H1 (cell line): ENCODE data around the gene SLX4IP. TPM values are rescaled to one million over a fixed set of nuclear protein-coding genes. Genes with fewer than 3 reads are reported as not detected.

ENCODE experiments used
- CTCF ChIA-PET: fragments of 300-600 bp; sonication (Branson Sonifier 250); formaldehyde crosslinking; loops from one replicate; lab custom pipeline; 2021; ENCODE audit not compliant: partially characterized antibody; lab: Charles Lee
- POLR2A ChIA-PET: fragments of 300-600 bp; sonication (Branson Sonifier 250); formaldehyde crosslinking; loops from one replicate; lab custom pipeline; 2021; ENCODE audit warnings: inconsistent platforms; ENCODE audit not compliant: partially characterized antibody; lab: Charles Lee
- DNase-seq, 2 experiments: peaks; one replicate each; pipeline versions ENCODE4 v3.0.0 to v3.0.0-alpha.2; 2010 to 2022; ENCODE audit warnings: low spot score in 2 of 2, low read depth in 1 of 2, mixed read lengths in 1 of 2
- FAIRE-seq: peaks from 2 replicates; lab custom pipeline; 2011; peaks lifted over from hg19 to GRCh38; lab: Jason Lieb, UNC
- H2AFZ ChIP-seq: 2 replicates; pipeline ENCODE4 v1.8.1; 2012; ENCODE audit warnings: low read length, inconsistent platforms
- H2AK5ac ChIP-seq: 2 replicates; pipeline ENCODE4 v1.6.1; 2013; ENCODE audit warnings: low read depth, low read length
- H2BK120ac ChIP-seq: replicated peaks from 2 replicates; pipeline ENCODE3; 2013; ENCODE audit warnings: low read depth, low read length, inconsistent platforms
- H2BK12ac ChIP-seq: 2 replicates; pipeline ENCODE4 v1.6.1; 2013; ENCODE audit warnings: low read depth, low read length
- H2BK15ac ChIP-seq: 2 replicates; pipeline ENCODE4 v1.6.1; 2013; ENCODE audit warnings: low read length
- H2BK20ac ChIP-seq: 2 replicates; pipeline ENCODE4 v1.6.1; 2013; ENCODE audit warnings: low read length
- H2BK5ac ChIP-seq: 2 replicates; pipeline ENCODE4 v1.6.1; 2013; ENCODE audit warnings: low read depth, low read length
- H3K14ac ChIP-seq: 2 replicates; pipeline ENCODE4 v1.6.1; 2013; ENCODE audit warnings: inconsistent platforms; ENCODE audit not compliant: insufficient read length
- H3K18ac ChIP-seq: 2 replicates; pipeline ENCODE4 v1.6.1; 2013; ENCODE audit warnings: low read length; ENCODE audit errors: extremely low read depth
- H3K23ac ChIP-seq: 2 replicates; pipeline ENCODE4 v1.6.1; 2013; ENCODE audit warnings: inconsistent platforms; ENCODE audit not compliant: insufficient read length
- H3K23me2 ChIP-seq: 2 replicates; pipeline ENCODE4 v1.6.1; 2013; ENCODE audit warnings: low read depth, low read length
- H3K27ac ChIP-seq: 2 replicates; pipeline ENCODE4 v1.6.1; 2011; ENCODE audit warnings: low read depth, low read length, inconsistent platforms
- H3K27me3 ChIP-seq, 4 experiments: replicated peaks in 1 of 4; 1 replicate in 1 of 4; 2 replicates in 3 of 4; pipeline versions ENCODE4 v1.6.1 to v1.8.1; 2011 to 2013; ENCODE audit warnings: low read length in 3 of 4, mild to moderate bottlenecking in 3 of 4, inconsistent platforms in 2 of 4, mixed read lengths in 2 of 4, moderate library complexity in 1 of 4; ENCODE audit not compliant: control insufficient read depth in 3 of 4, insufficient read depth in 3 of 4; ENCODE audit errors: extremely low read depth in 1 of 4
- H3K36me3 ChIP-seq, 4 experiments: 2 replicates each; pipeline versions ENCODE4 v1.6.1 to v1.8.1; 2011 to 2013; ENCODE audit warnings: mild to moderate bottlenecking in 4 of 4, low read length in 3 of 4, moderate library complexity in 2 of 4, control low read depth in 1 of 4, inconsistent platforms in 1 of 4; ENCODE audit not compliant: insufficient read depth in 4 of 4, control insufficient read depth in 2 of 4
- H3K4ac ChIP-seq: replicated peaks from 2 replicates; pipeline ENCODE3; 2013; ENCODE audit warnings: low read length, low read depth, mixed read lengths, inconsistent platforms; ENCODE audit not compliant: insufficient read length
- H3K4me1 ChIP-seq, 4 experiments: replicated peaks in 1 of 4; 1 replicate in 1 of 4; 2 replicates in 3 of 4; pipeline versions ENCODE4 v1.6.1 to v1.8.1; 2011 to 2013; ENCODE audit warnings: low read length in 3 of 4, inconsistent platforms in 2 of 4, mixed read lengths in 1 of 4; ENCODE audit not compliant: insufficient read depth in 4 of 4, control insufficient read depth in 3 of 4
- H3K4me2 ChIP-seq, 2 experiments: 2 replicates each; pipeline versions ENCODE4 v1.6.1 to v1.8.1; 2011 to 2013; ENCODE audit warnings: low read depth in 2 of 2, low read length in 2 of 2, control low read depth in 1 of 2, inconsistent platforms in 1 of 2, mild to moderate bottlenecking in 1 of 2; ENCODE audit not compliant: insufficient read depth in 1 of 2
- H3K4me3 ChIP-seq, 4 experiments: fragments of 200-600, 300-600 bp in 1 of 4; sonication (generic), shearing (Covaris generic), sonication (Bioruptor Twin) in 1 of 4; 2 replicates each; pipeline versions ENCODE4 v1.5.1 to v1.8.1; 2011 to 2016; ENCODE audit warnings: low read length in 4 of 4, low read depth in 3 of 4, control low read depth in 2 of 4, inconsistent platforms in 2 of 4, mild to moderate bottlenecking in 2 of 4, mixed read lengths in 1 of 4, moderate library complexity in 1 of 4; ENCODE audit not compliant: insufficient read depth in 2 of 4; ENCODE audit errors: extremely low read depth in 1 of 4
- H3K56ac ChIP-seq: replicated peaks from 2 replicates; pipeline ENCODE3; 2013; ENCODE audit warnings: low read depth, mild to moderate bottlenecking, mixed read lengths, low read length, inconsistent platforms; ENCODE audit not compliant: insufficient read length
- H3K79me1 ChIP-seq: 2 replicates; pipeline ENCODE4 v1.6.1; 2013; ENCODE audit warnings: low read depth, low read length, control low read depth
- H3K79me2 ChIP-seq, 2 experiments: 2 replicates each; pipeline versions ENCODE4 v1.6.1 to v1.8.1; 2012 to 2013; ENCODE audit warnings: low read length in 2 of 2, mild to moderate bottlenecking in 2 of 2, inconsistent platforms in 1 of 2; ENCODE audit not compliant: insufficient read depth in 2 of 2, control insufficient read depth in 1 of 2
- H3K9ac ChIP-seq, 4 experiments: replicated peaks in 1 of 4; 1 replicate in 1 of 4; 2 replicates in 3 of 4; pipeline versions ENCODE4 v1.6.1 to v1.8.1; 2011 to 2013; ENCODE audit warnings: low read depth in 3 of 4, low read length in 3 of 4, control low read depth in 2 of 4, mild to moderate bottlenecking in 2 of 4, moderate library complexity in 2 of 4, inconsistent platforms in 1 of 4; ENCODE audit errors: extremely low read depth in 1 of 4
- H3K9me3 ChIP-seq, 2 experiments: 2 replicates each; pipeline versions ENCODE4 v1.6.1 to v1.8.1; 2012 to 2013; ENCODE audit warnings: mild to moderate bottlenecking in 2 of 2, moderate library complexity in 2 of 2, control low read depth in 1 of 2, inconsistent platforms in 1 of 2, low read depth in 1 of 2, low read length in 1 of 2, mixed read lengths in 1 of 2; ENCODE audit not compliant: insufficient read depth in 2 of 2
- H4K20me1 ChIP-seq, 2 experiments: replicated peaks in 1 of 2; 2 replicates each; pipeline versions ENCODE3 to v1.8.1; 2011 to 2013; ENCODE audit warnings: inconsistent platforms in 2 of 2, low read length in 2 of 2, mild to moderate bottlenecking in 1 of 2; ENCODE audit not compliant: insufficient read depth in 2 of 2, control insufficient read depth in 1 of 2
- H4K5ac ChIP-seq: 2 replicates; pipeline ENCODE4 v1.6.1; 2013; ENCODE audit warnings: low read length, low read depth, mixed read lengths, inconsistent platforms; ENCODE audit not compliant: insufficient read length
- H4K8ac ChIP-seq: 2 replicates; pipeline ENCODE4 v1.8.0; 2013; ENCODE audit warnings: mild to moderate bottlenecking, moderate library complexity, low read length, inconsistent platforms; ENCODE audit not compliant: insufficient read depth; ENCODE audit errors: extremely low read depth
- H4K91ac ChIP-seq: replicated peaks from 2 replicates; pipeline ENCODE3; 2013; ENCODE audit warnings: low read length, mixed read lengths, inconsistent platforms; ENCODE audit not compliant: insufficient read length
- BCL11A ChIP-seq, 2 experiments: IDR thresholded peaks; one replicate each; pipeline ENCODE4 v1.6.1; 2011; ENCODE audit warnings: low read depth in 2 of 2, low read length in 2 of 2, mild to moderate bottlenecking in 2 of 2
- CHD1 ChIP-seq: IDR thresholded peaks from 2 replicates; pipeline ENCODE4 v1.6.1; 2012; ENCODE audit warnings: low read depth, low read length, improper control_type of control experiment
- CHD2 ChIP-seq: IDR thresholded peaks from 2 replicates; pipeline ENCODE4 v1.6.1; 2012; ENCODE audit warnings: low read length, improper control_type of control experiment
- KDM1A ChIP-seq: fragments of 200-600, 300-600 bp; sonication (generic); IDR thresholded peaks from 2 replicates; pipeline ENCODE4 v1.7.1; 2016; ENCODE audit warnings: mild to moderate bottlenecking, low read length, borderline replicate concordance
- NANOG ChIP-seq: IDR thresholded peaks from 2 replicates; pipeline ENCODE4 v1.6.1; 2011; ENCODE audit warnings: low read length, low read depth, mild to moderate bottlenecking, inconsistent platforms; ENCODE audit not compliant: insufficient read depth, poor library complexity, severe bottlenecking
- POLR2A ChIP-seq, 2 experiments: IDR thresholded peaks; 1 replicate in 1 of 2; 2 replicates in 1 of 2; pipeline ENCODE4 v1.6.1; 2011; ENCODE audit warnings: low read depth in 2 of 2, low read length in 2 of 2, mild to moderate bottlenecking in 2 of 2; ENCODE audit errors: control extremely low read depth in 1 of 2
- SRF ChIP-seq: IDR thresholded peaks from 2 replicates; pipeline ENCODE4 v1.6.1; 2011; ENCODE audit warnings: mild to moderate bottlenecking, low read depth, low read length, moderate library complexity
- WGBS, 2 experiments: shearing (Covaris generic) in 1 of 2; methylation state at CpG; one replicate each; pipeline versions ENCODE4 v1.1.6 to v1.1.7; 2013 to 2015; ENCODE audit warnings: low lambda C conversion rate in 2 of 2, mixed read lengths in 2 of 2, inconsistent platforms in 1 of 2, low coverage in 1 of 2, missing lambda C conversion rate in 1 of 2; ENCODE audit not compliant: insufficient replicate concordance in 2 of 2, insufficient coverage in 1 of 2, insufficient read length in 1 of 2; ENCODE audit errors: extremely low coverage in 1 of 2, missing lambda C conversion rate in 1 of 2; 5-methylcytosine and 5-hydroxymethylcytosine counted together
- polyA plus RNA-seq, 7 experiments: library from polyadenylated mRNA; depleted of rRNA in 3 of 7; stranded (reverse) in 5 of 7; unstranded in 2 of 7; fragments of >200 nt in 5 of 7; fragments of 200-250 nt in 2 of 7; gene quantifications; 1 replicate in 5 of 7; 2 replicates in 1 of 7; 4 replicates in 1 of 7; pipeline versions ENCODE4 v1.2.1 to v1.2.3, GENCODE V29; 2011 to 2013; ENCODE audit warnings: missing spikeins in 2 of 7, mixed read lengths in 2 of 7
- total RNA-seq: library from RNA; stranded (reverse); fragmentation: NEBNext Ultra II Directional; extraction: Animal tissue kit (Norgen Biotek cat#: 25700); gene quantifications from 2 replicates; pipeline ENCODE4 v1.2.1, GENCODE V29; 2021

SLX4IP gene
- total and polyA plus RNA-seq, 2 of the 8 experiments (the other 6 are each of a cell fraction or from before 2014, with no cell fraction given), result 2.4 to 8.7 TPM

DNA sequence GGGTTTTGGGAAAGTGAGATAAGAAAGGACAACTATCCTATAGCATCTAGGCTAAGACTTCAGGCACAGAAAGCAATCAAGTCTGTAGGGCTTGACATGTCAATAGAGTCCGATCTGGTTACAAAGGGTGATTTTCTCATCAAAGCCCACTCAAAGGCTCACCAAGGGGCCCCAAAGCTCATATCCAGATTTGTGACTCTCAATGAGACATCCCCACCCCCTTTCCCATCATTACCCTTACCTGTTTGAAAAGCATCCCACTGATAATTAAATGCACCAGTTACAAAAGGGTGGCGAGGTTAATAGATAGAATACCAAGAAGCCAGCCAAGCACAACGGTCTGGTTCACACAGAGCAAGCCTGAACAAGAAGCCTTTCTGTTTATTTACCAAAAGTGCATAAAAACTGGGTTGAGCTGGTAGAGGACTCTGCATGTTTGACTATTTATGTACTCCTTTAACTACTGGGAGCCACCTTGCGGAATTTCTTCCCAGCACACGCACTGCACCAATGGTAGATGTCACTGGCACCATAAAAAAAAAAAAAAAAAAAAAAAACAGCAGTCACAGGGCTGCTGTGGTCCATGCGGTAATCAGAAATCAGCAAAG is 232.6 kb downstream of the SLX4IP start:
- DNase-seq (no peak), FAIRE-seq (no peak)
- H2BK20ac ChIP-seq, result no peak overlapping the region
- no peak overlapping the region for H3K27ac ChIP-seq
- 96% methylated on average over 6 of the region's 6 CpGs; no CpG with 5 or more reads in 1 of the 2 experiments for WGBS, 2 experiments
- H2BK120ac ChIP-seq, result no peak overlapping the region
- no peaks in the 10 kb centered on the region; a peak in 1 of 4 replicates for H3K9me3 ChIP-seq
- no peak overlapping the region for H3K23ac ChIP-seq
- H3K4ac ChIP-seq, result no peak overlapping the region
- H2BK12ac ChIP-seq, result no peak overlapping the region
- H3K4me1 ChIP-seq, result peaks cover 27 to 45% (median 35%) of the 10 kb centered on the region in 4 experiments
- no peak overlapping the region for H2AFZ ChIP-seq
- CTCF ChIA-PET, result interaction anchor here (0.5 to 1.8 kb wide), 4 partner anchors 78 to 231 kb away, joined by 3 to 6 read pairs (median 3); no protein-coding TSS in a partner anchor
- no peak overlapping the region for H4K8ac ChIP-seq
- peak overlapping the region in 1 of 2 experiments; percentile 11; a peak in 2 of 4 replicates for H3K4me2 ChIP-seq
- no peak overlapping the region for H4K5ac ChIP-seq
- no peak overlapping the region for H4K91ac ChIP-seq
- no peaks in the 10 kb centered on the region; a peak in 1 of 7 replicates for H3K27me3 ChIP-seq
- H3K36me3 ChIP-seq, result peaks cover 3 to 36% (median 11%) of the 10 kb centered on the region in 4 experiments; a peak in 6 of 8 replicates
- peaks cover 8% of the 10 kb centered on the region for H3K23me2 ChIP-seq
- peaks cover 19 to 96% of the 10 kb centered on the region in 2 experiments for H3K79me2 ChIP-seq
- no peak overlapping the region for H3K14ac ChIP-seq
- peaks cover 8% of the 10 kb centered on the region for H3K79me1 ChIP-seq
- H3K18ac ChIP-seq, result no peak overlapping the region; the same call in 1 of the 2 replicates
- H3K4me3 ChIP-seq, result no peak overlapping the region
- no peak overlapping the region for H2BK15ac ChIP-seq
- H4K20me1 ChIP-seq, result peaks cover 0 to 16% of the 10 kb centered on the region in 2 experiments
- H3K9ac ChIP-seq, result no peak overlapping the region
- H2BK5ac ChIP-seq, result no peak overlapping the region
- no peak overlapping the region for H2AK5ac ChIP-seq
- POLR2A ChIA-PET, result interaction anchor here (1.7 kb wide), 1 partner anchor 11 kb away, joined by 3 read pairs; no protein-coding TSS in a partner anchor
- H3K56ac ChIP-seq, result no peak overlapping the region
- TF ChIP-seq POLR2A (IDR thresholded peaks at IDR 0.05; ENCODE audit: control extremely low read depth in 1 of 2, low read depth in 2 of 2, low read length in 2 of 2), result no peak
- TF ChIP-seq CHD2, result no peak
- TF ChIP-seq SRF, result no peak
- TF ChIP-seq NANOG, result no peak
- TF ChIP-seq KDM1A, result no peak
- TF ChIP-seq BCL11A (IDR thresholded peaks at IDR 0.05; ENCODE audit: low read depth in 2 of 2, low read length in 2 of 2), result no peak
- TF ChIP-seq CHD1, result no peak
